OCI-LY7 (cell line): ENCODE measurements around the gene ENOX2. TPM values are rescaled to one million over a fixed set of nuclear protein-coding genes. Genes with fewer than 3 reads are reported as not detected.

Experiments used
- BruUV-seq: library from RNA; stranded (reverse); fragments of 400-500 nt; replicated peaks from 2 replicates; lab custom pipeline; 2021; lab: Mats Ljungman, UMichigan
- CTCF ChIA-PET: fragments of 300-600 bp; sonication (Branson Sonifier 250); formaldehyde crosslinking; loops from one replicate; lab custom pipeline; 2022; ENCODE audit warnings: antibody characterized with exemption; ENCODE audit not compliant: unreplicated experiment; lab: Charles Lee
- POLR2A ChIA-PET: fragments of 300-600 bp; sonication (Branson Sonifier 250); formaldehyde crosslinking; loops from one replicate; lab custom pipeline; 2022; ENCODE audit warnings: antibody characterized with exemption; lab: Charles Lee
- DNase-seq: peaks from one replicate; pipeline ENCODE4 v3.0.0-alpha.2; 2015; ENCODE audit warnings: low spot score
- H2AFZ ChIP-seq: fragments of 200-600 bp; sonication (generic), shearing (Covaris generic); 2 replicates; pipeline ENCODE4 v1.6.1; 2014; ENCODE audit warnings: mild to moderate bottlenecking, antibody characterized with exemption, low read length, moderate library complexity
- H3K27ac ChIP-seq: fragments of 200-600 bp; sonication (generic); 2 replicates; pipeline ENCODE4 v1.5.1; 2014; ENCODE audit warnings: mixed run types, low read depth, mild to moderate bottlenecking, moderate library complexity, low read length, inconsistent platforms; ENCODE audit not compliant: poor library complexity, severe bottlenecking
- H3K36me3 ChIP-seq: fragments of 200-600 bp; sonication (generic); 2 replicates; pipeline ENCODE4 v1.6.1; 2014; ENCODE audit warnings: mild to moderate bottlenecking, antibody characterized with exemption, low read length, moderate library complexity, mixed read lengths; ENCODE audit not compliant: insufficient read depth
- H3K4me1 ChIP-seq: fragments of 200-600 bp; sonication (generic); 2 replicates; pipeline ENCODE4 v1.5.1; 2014; ENCODE audit warnings: mild to moderate bottlenecking, low read length; ENCODE audit not compliant: insufficient read depth, poor library complexity, severe bottlenecking
- H3K4me2 ChIP-seq: fragments of 200-600 bp; sonication (generic); 2 replicates; pipeline ENCODE4 v1.6.1; 2014; ENCODE audit warnings: mild to moderate bottlenecking, low read length
- H3K4me3 ChIP-seq: fragments of 200-600 bp; sonication (generic); 2 replicates; pipeline ENCODE4 v1.5.1; 2014; ENCODE audit warnings: mild to moderate bottlenecking, low read depth, low read length; ENCODE audit not compliant: poor library complexity, severe bottlenecking
- H3K79me2 ChIP-seq: fragments of 200-600 bp; sonication (generic); 2 replicates; pipeline ENCODE4 v1.6.1; 2016; ENCODE audit warnings: low read depth, mild to moderate bottlenecking, low read length, moderate library complexity, mixed read lengths; ENCODE audit not compliant: insufficient read depth
- H3K9me2 ChIP-seq: fragments of 200-600 bp; sonication (generic); 2 replicates; pipeline ENCODE4 v1.6.1; 2016; ENCODE audit warnings: mild to moderate bottlenecking, low read length, mixed read lengths; ENCODE audit not compliant: insufficient read depth
- H3K9me3 ChIP-seq: fragments of 200-600 bp; sonication (generic); 2 replicates; pipeline ENCODE4 v1.6.1; 2014; ENCODE audit warnings: mild to moderate bottlenecking, mixed run types, low read length, mixed read lengths
- H4K20me1 ChIP-seq: fragments of 200-600 bp; sonication (generic); 2 replicates; pipeline ENCODE4 v1.6.1; 2014; ENCODE audit warnings: mild to moderate bottlenecking, antibody characterized with exemption, low read length, moderate library complexity, mixed read lengths; ENCODE audit not compliant: insufficient read depth
- CTCF ChIP-seq: fragments of 200-600 bp; sonication (generic); conservative IDR thresholded peaks from 2 replicates; pipeline ENCODE4 v1.5.1; 2014; ENCODE audit warnings: mild to moderate bottlenecking, antibody characterized with exemption, low read length, moderate library complexity, mixed read lengths
- EZH2phosphoT487 ChIP-seq: fragments of 200-600 bp; sonication (generic); IDR thresholded peaks from 2 replicates; pipeline ENCODE4 v1.6.1; 2018; ENCODE audit warnings: low read depth, borderline replicate concordance, mild to moderate bottlenecking, mixed run types, antibody characterized with exemption, low read length, moderate library complexity, mixed read lengths
- intact Hi-C: fragments of 100-400 bp; cut with micrococcal nuclease; formaldehyde crosslinking; loops from one replicate; pipeline ENCODE4 v1.10.0; 2022; ENCODE audit not compliant: unreplicated experiment
- total RNA-seq, 2 experiments: library from RNA; depleted of rRNA in 1 of 2; stranded (reverse); fragments of >200 nt in 1 of 2; shearing (Covaris generic) in 1 of 2; gene quantifications; 2 replicates each; pipeline ENCODE4 v1.2.3, GENCODE V29; 2014 to 2022

Gene ENOX2
- total RNA-seq, 2 experiments from 2014 or later = 5.0 to 11.9 TPM

- Histone ChIP-seq H3K4me3 (no peak overlapping the region), H3K4me1 (no peaks in the 10 kb centered on the region), H3K9me2 (no peaks in the 10 kb centered on the region), H3K9me3 (no peaks in the 10 kb centered on the region), H3K27ac (no peak overlapping the region), H3K79me2 (no peaks in the 10 kb centered on the region), H3K36me3 (no peaks in the 10 kb centered on the region), H3K4me2 (no peak overlapping the region), H4K20me1 (no peaks in the 10 kb centered on the region), H2AFZ (no peak overlapping the region)
- intact Hi-C loops = no loop called here
- no peak for DNase-seq
- POLR2A ChIA-PET = no interaction called here
- TF ChIP-seq EZH2phosphoT487 (no peak), CTCF (no peak)
- no TSS peak for BruUV-seq
- CTCF ChIA-PET = no interaction called here
Measured at GRCh38 chrX:130705591-130705990, 197.4 kb downstream of the ENOX2 start.

- no TSS peak for BruUV-seq
- no peaks in the 10 kb centered on the region for H3K9me2 ChIP-seq
- H3K36me3 ChIP-seq = no peaks in the 10 kb centered on the region
- no peak overlapping the region for H2AFZ ChIP-seq
- no peaks in the 10 kb centered on the region for H3K4me1 ChIP-seq
- no peak for TF ChIP-seq EZH2phosphoT487
- TF ChIP-seq CTCF = no peak
- ChIA-PET CTCF (no interaction called here), POLR2A (no interaction called here)
- intact Hi-C loops = no loop called here
- H3K27ac ChIP-seq = no peak overlapping the region
- H3K79me2 ChIP-seq = no peaks in the 10 kb centered on the region
- no peaks in the 10 kb centered on the region for H4K20me1 ChIP-seq
- H3K9me3 ChIP-seq = no peaks in the 10 kb centered on the region
- no peak for DNase-seq
- no peak overlapping the region for H3K4me3 ChIP-seq
- no peak overlapping the region for H3K4me2 ChIP-seq
Measured at GRCh38 chrX:130704053-130705038, 198.7 kb downstream of the ENOX2 start.
